Transverse colon (tissue), 3 donors: ENCODE measurements around the gene TARBP2.

Experiments
- CTCF ChIP-seq, 5 experiments: fragments of 200-600 bp in 3 of 5; fragments of 450-650 bp in 2 of 5; sonication (generic) in 3 of 5; IDR thresholded peaks; 1 replicate in 2 of 5; 2 replicates in 3 of 5; pipeline ENCODE4 v1.5.1; 2016 to 2017; ENCODE audit warnings: antibody characterized with exemption in 5 of 5, inconsistent platforms in 3 of 5, mild to moderate bottlenecking in 2 of 5, moderate library complexity in 1 of 5
- EP300 ChIP-seq: sonication (generic); formaldehyde crosslinking; IDR thresholded peaks from one replicate; pipeline ENCODE4 v1.6.1; 2017; ENCODE audit warnings: antibody characterized with exemption, low read depth
- POLR2A ChIP-seq: fragments of 450-650 bp; IDR thresholded peaks from one replicate; pipeline ENCODE4 v1.6.1; 2016; ENCODE audit warnings: antibody characterized with exemption, mild to moderate bottlenecking, moderate library complexity

- TF ChIP-seq POLR2A (no peak), CTCF (IDR thresholded peaks at IDR 0.05) (no peak), EP300 (no peak)
These were observed 14.2 kb downstream of the TARBP2 start for GRCh38 chr12:53515291-53515680.
